HG02623 (cell line): ENCODE data around the gene PIP5K1B.

ENCODE experiments used
- ATAC-seq: cut with Tn5 transposase; IDR thresholded peaks from one replicate; pipeline ENCODE4 v1.9.1; 2021; ENCODE audit warnings: moderate library complexity; ENCODE audit not compliant: unreplicated experiment

PIP5K1B gene

GRCh38 chr9:68897577-68898145, 192.6 kb downstream of the PIP5K1B start:
- ATAC-seq: no peak

GRCh38 chr9:68898781-68899439, 193.9 kb downstream of the PIP5K1B start:
- ATAC-seq: no peak

- ATAC-seq: no peak
These were observed 199.4 kb downstream of the PIP5K1B start for GRCh38 chr9:68904454-68904853.

- no peak for ATAC-seq
These were observed 200.1 kb downstream of the PIP5K1B start for GRCh38 chr9:68905129-68905528.

- no peak for ATAC-seq
These were observed 202.9 kb downstream of the PIP5K1B start for GRCh38 chr9:68907910-68908309.

- no peak for ATAC-seq
These were observed 207.5 kb downstream of the PIP5K1B start for GRCh38 chr9:68912561-68912960.

- no peak for ATAC-seq
These were observed 208.0 kb downstream of the PIP5K1B start for GRCh38 chr9:68913054-68913453.

GRCh38 chr9:68914751-68915150, 209.7 kb downstream of the PIP5K1B start:
- no peak for ATAC-seq

GRCh38 chr9:68919661-68920060, 214.6 kb downstream of the PIP5K1B start:
- no peak for ATAC-seq

GRCh38 chr9:68920921-68921320, 215.9 kb downstream of the PIP5K1B start:
- ATAC-seq: no peak

- ATAC-seq: no peak
These were observed 218.4 kb downstream of the PIP5K1B start for GRCh38 chr9:68923480-68923879.

- ATAC-seq: no peak
These were observed 220.1 kb downstream of the PIP5K1B start for GRCh38 chr9:68925175-68925574.

- ATAC-seq: no peak
These were observed 222.1 kb downstream of the PIP5K1B start for GRCh38 chr9:68927165-68927564.

GRCh38 chr9:68931821-68932220, 226.8 kb downstream of the PIP5K1B start:
- ATAC-seq: no peak

- no peak for ATAC-seq
These were observed 227.4 kb downstream of the PIP5K1B start for GRCh38 chr9:68932458-68932857.

GRCh38 chr9:68933434-68934328, 228.6 kb downstream of the PIP5K1B start:
- peak; percentile 92 for ATAC-seq

GRCh38 chr9:68934329-68934644, 229.2 kb downstream of the PIP5K1B start:
- no peak for ATAC-seq

- ATAC-seq: no peak
These were observed 235.5 kb downstream of the PIP5K1B start for GRCh38 chr9:68940573-68940972.

GRCh38 chr9:68941780-68942459, 236.9 kb downstream of the PIP5K1B start:
- ATAC-seq: no peak

GRCh38 chr9:68942790-68943189, 237.8 kb downstream of the PIP5K1B start:
- ATAC-seq: no peak

GRCh38 chr9:68947015-68947414, 242.0 kb downstream of the PIP5K1B start:
- ATAC-seq: no peak
